OCI-LY7 (cell line): ENCODE results near the gene NT5C2.

Experiments used
- CTCF ChIP-seq: fragments of 200-600 bp; sonication (generic); conservative IDR thresholded peaks from 2 replicates; pipeline ENCODE4 v1.5.1; 2014; ENCODE audit warnings: mild to moderate bottlenecking, antibody characterized with exemption, low read length, moderate library complexity, mixed read lengths
- EZH2phosphoT487 ChIP-seq: fragments of 200-600 bp; sonication (generic); IDR thresholded peaks from 2 replicates; pipeline ENCODE4 v1.6.1; 2018; ENCODE audit warnings: low read depth, borderline replicate concordance, mild to moderate bottlenecking, mixed run types, antibody characterized with exemption, low read length, moderate library complexity, mixed read lengths

GRCh38 chr10:103062854-103063590, 130.1 kb downstream of the NT5C2 start:
- TF ChIP-seq CTCF (peak; percentile 39), EZH2phosphoT487 (no peak)
